ENCODE measurements around the gene SUSD4.

DNA sequence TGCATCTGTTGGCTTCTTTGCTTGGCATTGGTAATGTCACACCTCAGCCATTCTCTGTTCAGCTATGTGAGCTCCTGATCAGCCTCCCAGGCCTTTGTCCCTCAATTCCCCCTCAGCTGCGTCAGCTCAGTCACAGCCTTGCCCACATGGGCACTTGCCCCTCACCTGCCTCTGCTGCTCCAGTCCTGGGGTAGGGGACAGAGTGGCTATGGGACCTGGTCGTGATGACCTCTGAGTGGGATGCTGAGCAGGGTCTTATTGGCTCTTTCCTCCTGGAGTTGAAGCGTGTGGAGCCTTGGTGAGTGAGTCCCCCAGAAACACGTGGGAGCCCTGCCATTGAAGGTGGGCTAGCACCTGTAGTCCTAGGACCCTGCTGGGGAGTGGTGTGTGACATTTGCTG, 159.6 kb downstream of the SUSD4 start:
- TF ChIP-seq RAD21 (IDR thresholded peaks at IDR 0.05 in 1 of 2, conservative IDR thresholded peaks at IDR 0.05 in 1 of 2; ENCODE audit: low read depth in 2 of 2, low read length in 2 of 2) (no peak), RBBP5 (IDR thresholded peaks at IDR 0.05; ENCODE audit: borderline replicate concordance, low read depth, low read length) (no peak), CTCF (IDR thresholded peaks at IDR 0.05; ENCODE audit: control extremely low read depth in 1 of 3, insufficient read depth in 1 of 3, low read depth in 1 of 3, low read length in 3 of 3) (no peak), POLR2A (IDR thresholded peaks at IDR 0.05; ENCODE audit: control extremely low read depth in 1 of 2, low read depth in 2 of 2, low read length in 2 of 2) (no peak), POLR2AphosphoS5 (IDR thresholded peaks at IDR 0.05; ENCODE audit: low read depth, low read length) (no peak)

Measured in H1 (cell line).